ENCODE measurements around the gene LRCOL1.
A peak's percentile ranks its signal among the peaks of the same experiment; 100 is the strongest.
"Not testable (repeated sequence)": the region's sequence is repeated elsewhere in the genome, so short reads cannot be mapped to it uniquely, and the experiment has no call there.

LRCOL1 gene

GRCh38 chr12:132600048-132601032 is 10.0 kb downstream of the LRCOL1 start:
- peak; percentile 32 for DNase-seq

DNA sequence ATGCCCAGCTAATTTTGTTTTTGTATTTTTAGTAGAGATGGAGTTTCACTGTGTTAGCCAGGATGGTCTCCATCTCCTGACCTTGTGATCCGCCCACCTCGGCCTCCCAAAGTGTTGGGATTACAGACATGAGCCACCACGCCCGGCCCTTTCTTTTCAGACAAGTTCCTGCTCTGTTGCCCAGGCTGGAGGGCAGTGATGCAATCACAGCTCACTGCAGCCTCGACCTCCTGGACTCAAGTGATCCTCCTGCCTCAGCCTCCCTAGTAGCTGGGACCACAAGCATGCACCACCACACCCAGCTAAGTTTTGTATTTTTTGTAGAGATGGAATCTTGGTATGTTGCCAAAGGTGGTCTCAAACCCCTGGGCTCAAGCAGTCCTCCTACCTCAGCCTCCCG is 10.9 kb downstream of the LRCOL1 start:
- not testable (repeated sequence) for DNase-seq

DNA sequence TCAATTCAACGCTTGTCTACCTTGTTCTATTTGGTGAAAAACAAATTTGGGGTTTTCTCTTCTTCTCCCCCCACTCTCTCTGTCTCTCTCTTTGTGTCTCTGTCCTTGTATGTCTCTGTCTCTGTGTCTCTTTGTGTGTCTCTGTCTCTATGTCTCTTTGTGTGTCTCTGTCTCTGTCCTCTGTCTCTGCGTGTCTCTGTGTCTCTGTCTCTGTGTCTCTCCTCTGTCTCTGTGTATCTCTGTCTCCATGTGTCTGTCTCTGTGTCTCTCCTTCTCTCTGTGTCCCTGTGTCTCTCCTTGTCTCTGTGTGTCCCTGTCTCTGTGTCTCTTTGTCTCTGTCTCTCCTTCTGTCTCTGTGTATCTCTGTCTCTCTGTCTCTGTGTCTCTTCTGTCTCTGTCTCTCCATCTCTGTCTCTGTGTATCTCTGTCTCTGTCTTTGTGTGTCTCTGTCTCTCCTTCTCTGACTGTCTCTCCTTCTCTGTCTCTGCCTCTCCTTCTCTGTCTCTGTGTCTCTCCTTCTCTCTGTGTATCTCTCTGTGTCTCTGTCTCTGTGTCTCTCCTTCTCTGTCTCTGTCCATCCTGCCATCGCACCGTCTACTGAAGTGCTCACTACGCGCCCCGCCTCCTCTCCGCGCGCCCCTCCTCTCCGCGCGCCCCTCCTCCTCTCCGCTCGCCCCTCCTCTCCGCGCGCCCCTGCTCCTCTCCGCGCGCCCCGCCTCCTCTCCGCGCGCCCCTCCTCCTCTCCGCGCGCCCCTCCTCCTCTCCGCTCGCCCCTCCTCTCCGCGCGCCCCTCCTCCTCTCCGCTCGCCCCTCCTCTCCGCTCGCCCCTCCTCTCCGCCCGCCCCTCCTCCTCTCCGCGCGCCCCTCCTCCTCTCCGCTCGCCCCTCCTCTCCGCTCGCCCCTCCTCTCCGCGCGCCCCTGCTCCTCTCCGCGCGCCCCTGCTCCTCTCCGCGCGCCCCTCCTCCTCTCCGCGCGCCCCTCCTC is 12.8 kb downstream of the LRCOL1 start:
- DNase-seq = no peak

GRCh38 chr12:132596016-132596415 is 14.4 kb downstream of the LRCOL1 start:
- no peak for DNase-seq

DNA sequence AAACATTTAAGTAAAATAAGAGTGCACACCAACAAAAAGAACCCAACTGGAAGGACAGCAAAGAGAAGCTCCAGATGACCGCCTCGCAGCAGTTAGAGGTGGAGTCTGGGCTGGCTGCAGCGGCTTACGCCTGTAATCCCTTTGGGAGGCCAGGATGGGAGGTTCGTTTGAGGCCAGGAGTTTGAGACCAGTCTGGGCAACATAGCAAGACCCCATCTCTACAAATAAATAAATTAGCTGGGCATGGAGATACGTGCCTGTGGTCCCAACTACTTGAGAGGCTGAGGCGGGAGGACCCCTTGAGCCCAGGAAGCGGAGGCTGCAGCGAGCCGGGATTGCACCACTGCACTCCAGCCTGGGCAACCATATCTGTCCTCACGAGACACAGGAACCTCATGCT is 15.2 kb downstream of the LRCOL1 start:
- no peak for DNase-seq

- DNase-seq = peak; percentile 87
Observed at GRCh38 chr12:132593938-132594358, 16.4 kb downstream of the LRCOL1 start.

DNA sequence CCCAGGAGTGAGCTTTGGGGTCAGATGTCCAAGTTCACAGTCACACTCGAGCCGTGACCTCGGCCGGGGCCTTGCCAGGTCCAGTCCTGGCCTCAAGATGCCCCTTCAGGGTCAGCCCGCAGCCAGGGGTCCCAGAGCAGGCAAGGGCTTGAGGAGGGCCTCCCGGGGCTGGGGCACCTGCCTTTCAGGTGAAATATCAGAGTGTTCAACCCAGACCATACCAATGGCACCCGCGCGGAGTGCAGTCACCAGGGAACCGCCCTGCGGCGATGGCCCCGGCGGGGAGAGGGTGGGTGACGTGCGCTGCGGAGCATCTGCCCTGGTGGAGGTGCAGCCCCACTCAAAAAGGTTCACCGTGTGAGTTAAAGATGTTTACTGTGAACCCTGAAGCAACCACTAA is 16.9 kb downstream of the LRCOL1 start:
- no peak for DNase-seq

GRCh38 chr12:132593071-132593470 is 17.3 kb downstream of the LRCOL1 start:
- no peak for DNase-seq

GRCh38 chr12:132592282-132592970 is 18.0 kb downstream of the LRCOL1 start:
- no peak for DNase-seq

- no peak for DNase-seq
Observed at GRCh38 chr12:132591107-132591935, 19.1 kb downstream of the LRCOL1 start.

DNA sequence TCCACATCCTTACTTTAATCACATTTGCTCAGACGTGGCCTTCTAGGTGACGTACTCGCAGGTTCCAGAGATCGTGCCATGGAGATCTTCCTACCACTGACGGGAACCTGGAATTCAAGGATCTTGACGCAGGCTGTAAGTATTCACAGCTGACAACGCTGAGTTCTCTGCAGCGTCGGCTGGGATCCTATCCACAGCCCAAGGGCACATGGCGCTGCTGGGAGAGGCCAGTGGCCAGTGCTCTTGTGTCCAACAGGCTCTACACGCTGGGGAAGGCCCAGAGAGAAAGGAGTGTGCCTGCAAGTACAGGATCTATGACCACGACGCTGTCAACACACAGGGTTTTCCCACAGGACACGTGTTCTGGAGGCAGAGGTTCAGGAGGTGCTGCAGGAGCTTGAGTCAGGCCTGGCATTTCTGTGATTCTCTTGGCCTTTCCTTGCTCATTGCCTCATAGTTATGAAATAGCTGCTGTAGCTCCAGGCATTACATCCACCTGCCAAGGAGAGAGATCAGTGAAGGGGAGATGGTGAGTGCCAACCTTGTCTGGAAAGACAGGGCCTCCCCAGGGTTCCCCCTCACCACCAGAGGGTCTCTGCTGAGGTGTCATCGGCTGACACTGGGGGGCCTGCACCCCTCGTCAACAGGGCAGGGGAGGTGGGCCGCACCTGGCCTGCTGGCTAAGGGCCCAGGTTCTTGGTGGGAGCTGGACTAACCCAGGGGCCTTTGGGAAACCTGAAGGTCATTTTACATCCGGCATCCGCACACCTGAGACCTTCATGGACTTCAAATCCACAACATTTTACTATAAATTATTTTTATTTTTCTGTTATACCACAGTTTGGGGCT is 21.3 kb downstream of the LRCOL1 start:
- no peak for DNase-seq

GRCh38 chr12:132588319-132588718 is 22.1 kb downstream of the LRCOL1 start:
- no peak for DNase-seq

DNA sequence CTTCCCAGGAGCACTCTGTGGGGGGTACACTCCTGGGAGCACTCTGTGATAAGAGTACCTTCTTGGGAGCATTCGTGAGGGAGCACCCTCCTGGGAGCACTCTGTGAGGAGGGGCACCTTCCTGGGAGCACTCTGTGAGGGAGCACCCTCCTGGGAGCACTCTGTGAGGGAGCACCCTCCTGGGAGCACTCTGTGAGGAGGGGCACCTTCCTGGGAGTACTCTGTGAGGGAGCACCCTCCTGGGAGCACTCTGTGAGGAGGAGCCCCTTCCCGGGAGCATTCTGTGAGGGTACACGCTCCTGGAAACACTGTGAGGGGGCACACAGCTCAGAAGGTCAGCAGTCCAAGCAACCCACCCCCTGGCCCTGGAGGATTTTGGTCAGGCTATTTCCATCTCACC is 22.6 kb downstream of the LRCOL1 start:
- no peak for DNase-seq

DNA sequence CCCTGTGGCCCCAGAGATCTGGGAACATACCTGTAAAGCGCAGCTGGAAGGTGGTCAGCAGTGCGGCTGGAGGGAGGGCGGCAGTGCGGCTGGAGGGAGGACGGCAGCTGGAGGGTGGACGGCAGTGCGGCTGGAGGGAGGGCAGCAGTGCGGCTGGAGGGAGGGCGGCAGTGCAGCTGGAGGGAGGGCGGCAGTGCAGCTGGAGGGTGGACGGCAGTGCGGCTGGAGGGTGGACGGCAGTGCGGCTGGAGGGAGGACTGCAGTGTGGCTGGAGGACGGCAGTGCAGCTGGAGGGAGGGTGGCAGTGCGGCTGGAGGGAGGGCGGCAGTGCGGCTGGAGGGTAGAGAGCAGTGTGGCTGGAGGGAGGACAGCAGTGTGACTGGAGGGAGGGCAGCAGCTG is 23.5 kb downstream of the LRCOL1 start:
- no peak for DNase-seq

DNA sequence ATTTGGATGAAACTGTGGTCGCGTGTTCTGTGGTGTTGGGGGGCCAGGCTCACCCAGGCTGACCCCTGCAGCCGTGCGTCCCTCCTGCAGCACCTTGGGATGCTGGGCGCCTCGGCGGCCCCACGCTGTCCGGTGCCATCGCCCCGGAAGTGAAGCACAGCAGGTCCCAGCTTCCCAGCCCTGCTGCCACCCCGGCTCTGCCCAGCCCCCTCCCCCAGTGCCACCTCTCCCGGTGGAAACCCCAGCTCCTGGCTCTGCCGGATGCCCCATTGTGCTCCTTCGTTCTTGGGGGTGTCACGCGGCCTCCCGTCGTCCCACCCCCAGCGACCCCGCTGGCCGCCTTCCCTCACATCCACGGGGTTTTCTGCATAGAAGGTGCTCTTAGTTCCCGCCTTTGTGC is 25.2 kb downstream of the LRCOL1 start:
- no peak for DNase-seq

DNA sequence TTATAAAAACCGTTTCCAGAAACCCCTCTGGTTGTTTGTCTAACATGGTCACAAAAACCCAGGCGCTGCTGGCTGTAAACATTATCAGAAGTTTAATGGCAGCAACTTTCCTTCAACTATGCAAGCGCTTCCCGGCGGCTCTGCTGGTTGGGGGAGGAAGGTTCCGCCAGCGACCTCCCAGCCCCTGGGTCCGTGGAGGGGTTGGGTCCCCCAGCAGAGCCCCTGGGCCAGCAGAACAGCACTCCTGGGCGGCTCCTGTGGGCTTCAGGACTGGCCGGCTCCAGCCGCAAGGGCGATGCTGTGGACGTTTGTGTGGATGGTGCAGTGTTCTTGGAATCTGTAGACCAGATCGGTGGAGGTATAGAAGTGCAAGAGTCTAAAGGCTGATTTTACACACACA is 26.0 kb downstream of the LRCOL1 start:
- DNase-seq = no peak

DNA sequence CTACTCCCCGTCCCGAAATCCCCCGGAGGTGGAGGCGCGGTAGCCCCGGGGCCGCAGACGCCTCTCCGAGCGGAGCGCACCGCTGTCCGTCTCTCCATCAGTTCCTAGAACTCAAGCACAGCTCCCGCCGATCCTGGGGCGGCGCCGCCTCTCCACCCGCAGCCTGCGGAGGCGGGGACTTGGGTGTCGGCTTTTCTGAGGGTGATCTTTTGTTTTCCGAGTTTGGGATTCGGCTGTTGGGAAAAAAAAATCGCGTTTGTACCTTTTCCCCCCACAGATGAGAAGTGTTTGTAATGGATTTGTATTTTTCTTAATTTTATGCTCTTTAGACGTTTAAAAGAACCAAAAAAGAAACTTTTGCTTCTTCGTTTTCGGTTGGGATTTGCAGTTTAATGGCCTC is 26.6 kb downstream of the LRCOL1 start:
- no peak for DNase-seq

DNA sequence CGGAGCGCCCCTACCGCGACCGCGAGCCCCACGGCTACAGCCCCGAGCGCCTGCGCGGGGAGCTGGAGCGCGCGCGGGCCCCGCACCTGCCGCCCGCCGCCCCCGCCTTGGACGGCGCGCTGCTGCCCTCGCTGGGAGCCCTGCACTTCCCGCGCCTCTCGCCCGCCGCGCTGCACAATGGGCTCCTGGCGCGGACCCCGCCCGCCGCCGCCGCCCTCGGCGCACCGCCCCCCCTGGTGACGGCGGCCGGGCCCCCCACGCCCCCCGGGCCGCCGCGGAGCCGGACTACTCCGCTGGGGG is 27.0 kb downstream of the LRCOL1 start:
- no peak for DNase-seq

GRCh38 chr12:132582582-132583410 is 27.6 kb downstream of the LRCOL1 start:
- DNase-seq = no peak

DNA sequence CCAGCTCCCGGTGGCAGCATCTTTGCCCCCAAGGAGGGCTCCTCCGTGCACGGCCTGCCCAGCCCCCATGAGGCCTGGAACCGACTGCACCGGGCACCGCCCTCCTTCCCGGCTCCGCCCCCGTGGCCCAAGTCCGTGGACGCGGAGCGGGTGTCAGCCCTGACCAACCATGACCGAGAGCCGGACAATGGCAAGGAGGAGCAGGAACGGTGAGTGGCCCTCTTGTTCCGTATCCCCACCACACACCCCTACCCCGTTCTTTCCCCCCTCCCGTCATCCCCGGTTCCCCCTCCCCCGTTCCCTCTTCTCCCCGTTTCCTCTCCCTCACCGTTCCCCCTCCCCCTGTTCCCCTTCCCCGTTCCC is 28.3 kb downstream of the LRCOL1 start:
- DNase-seq = no peak
